A549 (cell line): Measurements from ENCODE around the gene ACKR2. TPM values are rescaled to one million over a fixed set of nuclear protein-coding genes. Genes with fewer than 3 reads are reported as not detected.

Source experiments
- ATAC-seq, 2 experiments: fragments of 200-7000 bp in 1 of 2; fragments of >200 bp in 1 of 2; cut with Nextera tagmentation in 1 of 2; cut with Tn5 transposase in 1 of 2; 3 replicates each; pipeline versions ENCODE4 v1.8.0 to v1.9.1; 2018 to 2020; ENCODE audit warnings: mild to moderate bottlenecking in 1 of 2, moderate library complexity in 1 of 2
- CTCF ChIA-PET: fragments of 300-600 bp; sonication (Branson Sonifier 250); formaldehyde crosslinking; extraction: SDS; loops from one replicate; lab custom pipeline; 2021; ENCODE audit warnings: antibody characterized with exemption, inconsistent platforms; lab: Yijun Ruan, JAX
- POLR2A ChIA-PET: fragments of 350-600 bp; formaldehyde crosslinking; extraction: SDS; loops from one replicate; lab custom pipeline; 2021; ENCODE audit warnings: antibody characterized with exemption, inconsistent platforms; lab: Yijun Ruan, JAX
- DNase-seq, 2 experiments: peaks; one replicate each; pipeline versions ENCODE4 v3.0.0 to v3.0.0-alpha.2; 2011 to 2016; ENCODE audit warnings: low read depth in 1 of 2, low spot score in 1 of 2
- FAIRE-seq: peaks from 2 replicates; lab custom pipeline; 2011; peaks lifted over from hg19 to GRCh38; lab: Jason Lieb, UNC
- H3K27ac ChIP-seq, 2 experiments: fragments of >200 bp; sonication (Bioruptor Twin); formaldehyde crosslinking; 3 replicates each; pipeline ENCODE4 v1.5.1; 2016 to 2017
- H3K4me1 ChIP-seq: fragments of >200 bp; sonication (Bioruptor Twin); formaldehyde crosslinking; 3 replicates; pipeline ENCODE4 v1.6.1; 2016
- H3K4me2 ChIP-seq: fragments of >200 bp; sonication (Bioruptor Twin); formaldehyde crosslinking; 3 replicates; pipeline ENCODE4 v1.6.1; 2016
- H3K4me3 ChIP-seq: fragments of >200 bp; sonication (Bioruptor Twin); formaldehyde crosslinking; 3 replicates; pipeline ENCODE4 v1.5.1; 2016
- H3K9me3 ChIP-seq: fragments of >200 bp; sonication (Bioruptor Twin); formaldehyde crosslinking; 3 replicates; pipeline ENCODE4 v1.6.1; 2016
- BHLHE40 ChIP-seq: IDR thresholded peaks from 2 replicates; pipeline ENCODE4 v1.6.1; 2012; ENCODE audit warnings: low read depth, low read length, inconsistent platforms
- CBX2 ChIP-seq: fragments of 200-600 bp; sonication (generic); IDR thresholded peaks from 2 replicates; pipeline ENCODE4 v1.6.1; 2016; ENCODE audit warnings: low read depth, mild to moderate bottlenecking, borderline replicate concordance
- CBX8 ChIP-seq: fragments of 200-600 bp; sonication (generic); IDR thresholded peaks from 2 replicates; pipeline ENCODE4 v1.6.1; 2016
- CEBPB ChIP-seq, 2 experiments: fragments of >200 bp in 1 of 2; sonication (Bioruptor Twin) in 1 of 2; formaldehyde crosslinking in 1 of 2; IDR thresholded peaks; 2 replicates each; pipeline ENCODE4 v1.6.1; 2012 to 2016
- CHD2 ChIP-seq: fragments of 150-350 bp; IDR thresholded peaks from 2 replicates; pipeline ENCODE4 v1.6.1; 2014; ENCODE audit warnings: low read length; ENCODE audit not compliant: partially characterized antibody
- EHF ChIP-seq: fragments of 250-450 bp; sonication (Bioruptor Pico); IDR thresholded peaks from 2 replicates; pipeline ENCODE4 v1.5.0; 2020; ENCODE audit warnings: mild to moderate bottlenecking
- ELK1 ChIP-seq: fragments of 150-350 bp; IDR thresholded peaks from 2 replicates; pipeline ENCODE4 v1.6.1; 2014; ENCODE audit warnings: low read depth, mild to moderate bottlenecking, low read length
- ESRRA ChIP-seq: fragments of 150-350 bp; IDR thresholded peaks from 2 replicates; pipeline ENCODE4 v1.6.1; 2014; ENCODE audit warnings: mild to moderate bottlenecking, low read length, borderline replicate concordance
- FOXS1 ChIP-seq: fragments of 250-450 bp; sonication (Bioruptor Pico); IDR thresholded peaks from 2 replicates; pipeline ENCODE4 v1.5.0; 2020; ENCODE audit warnings: mild to moderate bottlenecking, moderate library complexity
- GATA3 ChIP-seq: IDR thresholded peaks from 2 replicates; pipeline ENCODE4 v1.6.1; 2012; ENCODE audit warnings: borderline replicate concordance
- HEYL ChIP-seq: fragments of 250-450 bp; sonication (Bioruptor Pico); IDR thresholded peaks from 2 replicates; pipeline ENCODE4 v1.8.0; 2021; ENCODE audit warnings: mild to moderate bottlenecking, moderate library complexity
- HOXB13 ChIP-seq: fragments of 250-450 bp; sonication (Bioruptor Pico); IDR thresholded peaks from 2 replicates; pipeline ENCODE4 v1.5.0; 2020; ENCODE audit warnings: low read depth, mild to moderate bottlenecking, moderate library complexity
- HOXB5 ChIP-seq: fragments of 250-450 bp; sonication (Bioruptor Pico); IDR thresholded peaks from 2 replicates; pipeline ENCODE4 v1.5.0; 2020; ENCODE audit warnings: mild to moderate bottlenecking, moderate library complexity
- JUN ChIP-seq, 2 experiments: fragments of >200 bp; sonication (Bioruptor Twin); formaldehyde crosslinking; IDR thresholded peaks; 2 replicates in 1 of 2; 3 replicates in 1 of 2; pipeline ENCODE4 v1.6.1; 2016 to 2017
- KDM1A ChIP-seq: fragments of 200-600 bp; sonication (generic); IDR thresholded peaks from 2 replicates; pipeline ENCODE4 v1.6.1; 2016; ENCODE audit warnings: low read depth, mild to moderate bottlenecking
- MAX ChIP-seq: IDR thresholded peaks from 2 replicates; pipeline ENCODE4 v1.6.1; 2012
- MAZ ChIP-seq: fragments of 150-350 bp; IDR thresholded peaks from 2 replicates; pipeline ENCODE4 v1.6.1; 2014; ENCODE audit warnings: antibody characterized with exemption, low read depth, low read length, borderline replicate concordance
- MYC ChIP-seq: IDR thresholded peaks from 2 replicates; pipeline ENCODE4 v1.6.1; 2012; ENCODE audit warnings: mild to moderate bottlenecking, inconsistent platforms, low read length, improper control_type of control experiment, borderline replicate concordance
- NPAS2 ChIP-seq: fragments of 250-450 bp; sonication (Bioruptor Pico); IDR thresholded peaks from 2 replicates; pipeline ENCODE4 v1.8.0; 2022; ENCODE audit warnings: mild to moderate bottlenecking, moderate library complexity, borderline replicate concordance
- NR3C1 ChIP-seq: fragments of >200 bp; sonication (Bioruptor Twin); formaldehyde crosslinking; IDR thresholded peaks from 3 replicates; pipeline ENCODE4 v1.6.1; 2017
- PHF8 ChIP-seq: fragments of 200-600 bp; sonication (generic); IDR thresholded peaks from 2 replicates; pipeline ENCODE4 v1.6.1; 2016; ENCODE audit warnings: low read depth, mild to moderate bottlenecking, antibody characterized with exemption, moderate library complexity, borderline replicate concordance
- POLR2A ChIP-seq: IDR thresholded peaks from 2 replicates; pipeline ENCODE4 v1.6.1; 2012; ENCODE audit warnings: mild to moderate bottlenecking, low read length
- POLR2AphosphoS2 ChIP-seq: conservative IDR thresholded peaks from 2 replicates; pipeline ENCODE4 v1.6.1; 2012; ENCODE audit warnings: low read length, improper control_type of control experiment, inconsistent platforms
- RARB ChIP-seq: fragments of 250-450 bp; sonication (Bioruptor Pico); IDR thresholded peaks from 2 replicates; pipeline ENCODE4 v1.8.0; 2021; ENCODE audit warnings: mild to moderate bottlenecking, moderate library complexity
- RCOR1 ChIP-seq: fragments of 150-350 bp; IDR thresholded peaks from 2 replicates; pipeline ENCODE4 v1.6.1; 2014; ENCODE audit warnings: antibody characterized with exemption, low read length, low read depth
- RFX5 ChIP-seq: fragments of 450-650 bp; IDR thresholded peaks from 2 replicates; pipeline ENCODE4 v1.7.1; 2014; ENCODE audit warnings: antibody characterized with exemption, mild to moderate bottlenecking, moderate library complexity
- RNF2 ChIP-seq: fragments of 200-600 bp; sonication (generic); IDR thresholded peaks from 2 replicates; pipeline ENCODE4 v1.6.1; 2016; ENCODE audit warnings: low read depth, mild to moderate bottlenecking, antibody characterized with exemption, moderate library complexity, borderline replicate concordance
- TFCP2L1 ChIP-seq: fragments of 250-450 bp; sonication (Bioruptor Pico); IDR thresholded peaks from 2 replicates; pipeline ENCODE4 v1.5.0; 2021; ENCODE audit warnings: mild to moderate bottlenecking
- USF2 ChIP-seq: fragments of 450-650 bp; IDR thresholded peaks from 2 replicates; pipeline ENCODE4 v1.6.1; 2014; ENCODE audit warnings: antibody characterized with exemption
- ZNF302 ChIP-seq: fragments of 250-450 bp; sonication (Bioruptor Pico); IDR thresholded peaks from 2 replicates; pipeline ENCODE4 v1.9.0; 2021; ENCODE audit warnings: inconsistent platforms, mild to moderate bottlenecking, moderate library complexity
- ZSCAN20 ChIP-seq: fragments of 250-450 bp; sonication (Bioruptor Pico); IDR thresholded peaks from 2 replicates; pipeline ENCODE4 v1.8.0; 2022; ENCODE audit warnings: mild to moderate bottlenecking, moderate library complexity
- WGBS: methylation state at CpG from one replicate; pipeline ENCODE4 v1.1.6; 2017; ENCODE audit errors: missing lambda C conversion rate; 5-methylcytosine and 5-hydroxymethylcytosine counted together
- polyA plus RNA-seq, 4 experiments: library from polyadenylated mRNA; depleted of rRNA in 3 of 4; stranded (reverse); fragments of >200 nt; fragmentation: RNase III in 1 of 4; extraction: RNeasy Plus Mini Kit Qiagen cat#74134 plus additional on column Dnase treatment in 1 of 4; gene quantifications; 2 replicates in 3 of 4; 3 replicates in 1 of 4; pipeline ENCODE4 v1.2.3, GENCODE V29; 2011 to 2017
- TF ChIP-seq, protein P1 (sequence below): fragments of >200 bp; sonication (Bioruptor Twin); formaldehyde crosslinking; IDR thresholded peaks from 2 replicates; pipeline ENCODE4 v1.6.1; 2016
- TF ChIP-seq, protein P2 (sequence below): IDR thresholded peaks from 2 replicates; pipeline ENCODE4 v1.6.1; 2012; ENCODE audit warnings: low read depth, borderline replicate concordance
- TF ChIP-seq, protein P3 (sequence below): fragments of 250-450 bp; sonication (Bioruptor Pico); IDR thresholded peaks from 2 replicates; pipeline ENCODE4 v1.5.0; 2021; ENCODE audit warnings: mild to moderate bottlenecking, moderate library complexity, borderline replicate concordance

The ACKR2 gene
- polyA plus RNA-seq, 2 of the 4 experiments (the other 2 are of a cell fraction), result 0.06 TPM; not detected in 1

- TF ChIP-seq RNF2 (no peak), CBX2 (no peak), FOXS1 (CRISPR knock-in tag) (no peak), ZSCAN20 (CRISPR knock-in tag) (no peak)
Observed at GRCh38 chr3:42803414-42804105, 5.7 kb upstream of the ACKR2 start (continued).

- peaks cover 12% of the 10 kb centered on the region for H3K4me1 ChIP-seq
- H3K4me3 ChIP-seq, result peak within 1 kb of the TSS; percentile 62
- CTCF ChIA-PET, result interaction anchor here (0.6 to 2.0 kb wide), 5 partner anchors 9 to 193 kb away, joined by 3 to 7 read pairs (median 4); no protein-coding TSS in a partner anchor
- DNase-seq, result peak; percentile 90 to 91
- POLR2A ChIA-PET, result interaction anchor here (0.6 to 1.7 kb wide), 3 partner anchors 25 to 227 kb away, joined by 3 to 6 read pairs (median 4); no protein-coding TSS in a partner anchor
- H3K9me3 ChIP-seq, result no peaks in the 10 kb centered on the region
- ATAC-seq, result peak; percentile 99 to 100
- peak within 1 kb of the TSS; percentile 88 for H3K4me2 ChIP-seq
- no peak for FAIRE-seq
- under 1% methylated on average over 13 of the region's 63 CpGs for WGBS
- H3K27ac ChIP-seq, result peak within 1 kb of the TSS; percentile 79 to 97
- TF ChIP-seq CEBPB (IDR thresholded peaks at IDR 0.05) (no peak), HOXB13 (CRISPR knock-in tag) (no peak), ELK1 (no peak), JUN (IDR thresholded peaks at IDR 0.05) (peak in 1 of 2 experiments; percentile 49; a peak in 1 of 5 replicates), ZNF302 (no peak), HOXB5 (CRISPR knock-in tag) (no peak), NR3C1 (no peak), POLR2A (peak; percentile 29; the same call in 1 of the 2 replicates), CHD2 (no peak), NPAS2 (CRISPR knock-in tag) (no peak), GATA3 (no peak), USF2 (no peak), RARB (no peak), ESRRA (no peak), PHF8 (peak; percentile 64), HEYL (CRISPR knock-in tag) (no peak), RNF2 (no peak), POLR2AphosphoS2 (no peak), EHF (no peak), BHLHE40 (no peak), KDM1A (no peak), MAX (peak; percentile 54; the same call in 1 of the 2 replicates), CBX2 (no peak), CBX8 (no peak), MAZ (no peak), RCOR1 (no peak), MYC (no peak), TFCP2L1 (CRISPR knock-in tag) (0 out of 2 replicates have a peak, but pooled peaks have one; percentile 44), FOXS1 (CRISPR knock-in tag) (no peak), RFX5 (peak; percentile 69; the same call in 1 of the 2 replicates)
- TF ChIP-seq, protein P1, sequence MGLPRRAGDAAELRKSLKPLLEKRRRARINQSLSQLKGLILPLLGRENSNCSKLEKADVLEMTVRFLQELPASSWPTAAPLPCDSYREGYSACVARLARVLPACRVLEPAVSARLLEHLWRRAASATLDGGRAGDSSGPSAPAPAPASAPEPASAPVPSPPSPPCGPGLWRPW, result no peak
- TF ChIP-seq, protein P2, sequence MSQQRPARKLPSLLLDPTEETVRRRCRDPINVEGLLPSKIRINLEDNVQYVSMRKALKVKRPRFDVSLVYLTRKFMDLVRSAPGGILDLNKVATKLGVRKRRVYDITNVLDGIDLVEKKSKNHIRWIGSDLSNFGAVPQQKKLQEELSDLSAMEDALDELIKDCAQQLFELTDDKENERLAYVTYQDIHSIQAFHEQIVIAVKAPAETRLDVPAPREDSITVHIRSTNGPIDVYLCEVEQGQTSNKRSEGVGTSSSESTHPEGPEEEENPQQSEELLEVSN, result peak; percentile 25; the same call in 1 of the 2 replicates
- TF ChIP-seq, protein P3, sequence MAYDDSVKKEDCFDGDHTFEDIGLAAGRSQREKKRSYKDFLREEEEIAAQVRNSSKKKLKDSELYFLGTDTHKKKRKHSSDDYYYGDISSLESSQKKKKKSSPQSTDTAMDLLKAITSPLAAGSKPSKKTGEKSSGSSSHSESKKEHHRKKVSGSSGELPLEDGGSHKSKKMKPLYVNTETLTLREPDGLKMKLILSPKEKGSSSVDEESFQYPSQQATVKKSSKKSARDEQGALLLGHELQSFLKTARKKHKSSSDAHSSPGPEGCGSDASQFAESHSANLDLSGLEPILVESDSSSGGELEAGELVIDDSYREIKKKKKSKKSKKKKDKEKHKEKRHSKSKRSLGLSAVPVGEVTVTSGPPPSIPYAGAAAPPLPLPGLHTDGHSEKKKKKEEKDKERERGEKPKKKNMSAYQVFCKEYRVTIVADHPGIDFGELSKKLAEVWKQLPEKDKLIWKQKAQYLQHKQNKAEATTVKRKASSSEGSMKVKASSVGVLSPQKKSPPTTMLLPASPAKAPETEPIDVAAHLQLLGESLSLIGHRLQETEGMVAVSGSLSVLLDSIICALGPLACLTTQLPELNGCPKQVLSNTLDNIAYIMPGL (CRISPR knock-in tag), result no peak
Observed at GRCh38 chr3:42804106-42804830, 5.0 kb upstream of the ACKR2 start, which contains the start of gene HIGD1A. TSS of gene HIGD1A (minus strand) at chr3:42804490. CDS start at chr3:42794253, 10,237 bp downstream.
